Activated B cell treated with CpG ODN at 0.5 μM for 24 hours (primary cell): ENCODE measurements around the gene FKBP7. TPM values are rescaled to one million over a fixed set of nuclear protein-coding genes. Genes with fewer than 3 reads are reported as not detected.

Source experiments
- ATAC-seq: fragments of 200-7000 bp; cut with Tn5 transposase; one replicate; pipeline ENCODE4 v1.10.0; 2021; ENCODE audit warnings: low read depth, mild to moderate bottlenecking, moderate library complexity
- CTCF ChIA-PET: fragments of 350-600 bp; sonication (Branson Sonifier 250); formaldehyde crosslinking; loops from one replicate; lab custom pipeline; 2021; ENCODE audit warnings: antibody characterized with exemption; lab: Charles Lee
- POLR2A ChIA-PET: fragments of 350-600 bp; sonication (Branson Sonifier 250); formaldehyde crosslinking; loops from one replicate; lab custom pipeline; 2021; ENCODE audit warnings: antibody characterized with exemption; lab: Charles Lee
- DNase-seq: peaks from one replicate; pipeline ENCODE4 v3.0.0; 2022
- H3K27ac Mint-ChIP-seq: one replicate; pipeline ENCODE4 v1.8.0; 2020; ENCODE audit warnings: mixed read lengths
- H3K27me3 Mint-ChIP-seq: one replicate; pipeline ENCODE4 v1.8.0; 2021; ENCODE audit warnings: mixed read lengths
- H3K36me3 Mint-ChIP-seq: one replicate; pipeline ENCODE4 v1.8.0; 2021; ENCODE audit warnings: low read depth, mixed read lengths
- H3K4me1 Mint-ChIP-seq: one replicate; pipeline ENCODE4 v1.8.0; 2021; ENCODE audit warnings: mixed read lengths
- H3K4me3 Mint-ChIP-seq: one replicate; pipeline ENCODE4 v1.8.0; 2020; ENCODE audit warnings: mild to moderate bottlenecking, mixed read lengths
- H3K9me3 Mint-ChIP-seq: one replicate; pipeline ENCODE4 v1.8.0; 2020; ENCODE audit warnings: mixed read lengths
- intact Hi-C: fragments of 100-400 bp; cut with micrococcal nuclease; formaldehyde crosslinking; loops from one replicate; pipeline ENCODE4 v1.15.1; 2024
- total RNA-seq: library from RNA; stranded (reverse); gene quantifications from 2 replicates; pipeline ENCODE4 v1.2.3, GENCODE V29; 2022
- TF ChIP-seq, protein P1 (sequence below): fragments of 200-600 bp; IDR thresholded peaks from one replicate; pipeline ENCODE4 v1.8.0; 2022; ENCODE audit warnings: antibody characterized with exemption, mild to moderate bottlenecking

The FKBP7 gene
- total RNA-seq, 1 donor from 2014 or later: 0.64 TPM

DNA sequence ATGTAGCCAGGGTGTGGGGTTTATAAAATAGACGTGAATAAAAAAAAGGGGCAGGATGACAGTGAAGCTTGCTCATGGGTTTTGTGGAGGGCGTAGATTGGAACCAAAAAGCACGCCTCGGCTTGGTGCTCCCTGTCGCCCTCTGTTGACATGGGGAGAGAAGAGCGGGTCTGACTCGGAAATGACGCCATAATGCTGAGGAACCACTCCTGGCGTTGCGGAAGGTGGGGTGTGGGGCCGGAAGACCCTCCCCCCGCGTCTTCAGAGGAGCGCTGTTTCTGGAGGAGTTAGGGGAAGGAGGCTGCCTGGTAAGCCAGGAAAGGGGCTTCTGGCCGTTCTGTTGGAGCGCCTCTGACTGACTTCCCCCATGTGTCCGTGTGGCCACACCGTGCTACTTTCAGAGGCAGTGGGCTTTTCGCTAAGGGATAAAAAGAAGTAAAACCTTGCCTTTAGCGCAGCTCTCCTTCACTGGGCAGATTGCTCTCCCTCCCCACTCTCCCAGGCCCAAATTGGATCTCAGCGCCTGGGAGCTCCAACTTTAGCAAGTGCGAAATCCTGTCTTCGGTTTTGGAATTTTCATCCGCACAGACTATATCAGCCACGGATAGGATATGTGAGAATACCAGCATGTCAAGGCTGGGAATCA lies 44.7 kb upstream of the FKBP7 start:
- peak; percentile 99 for ATAC-seq
- DNase-seq: peak; percentile 63
- Mint-ChIP-seq H3K27me3 (no peaks in the 10 kb centered on the region), H3K36me3 (peaks cover 36% of the 10 kb centered on the region), H3K27ac (peak overlapping the region; percentile 84), H3K4me1 (peaks cover 34% of the 10 kb centered on the region), H3K4me3 (peak overlapping the region; percentile 93), H3K9me3 (no peaks in the 10 kb centered on the region)
- intact Hi-C loops: loop anchor here (1.0 to 2.0 kb wide), 5 partner anchors 8 to 109 kb away; partner anchors contain the start of genes PJVK, PLEKHA3 and PRKRA
- ChIA-PET POLR2A (interaction anchor here (0.9 to 1.1 kb wide), 5 partner anchors 8 to 118 kb away, joined by 3 to 5 read pairs (median 3); partner anchors contain the start of genes PJVK and PRKRA), CTCF (no interaction called here)
- TF ChIP-seq, protein P1, sequence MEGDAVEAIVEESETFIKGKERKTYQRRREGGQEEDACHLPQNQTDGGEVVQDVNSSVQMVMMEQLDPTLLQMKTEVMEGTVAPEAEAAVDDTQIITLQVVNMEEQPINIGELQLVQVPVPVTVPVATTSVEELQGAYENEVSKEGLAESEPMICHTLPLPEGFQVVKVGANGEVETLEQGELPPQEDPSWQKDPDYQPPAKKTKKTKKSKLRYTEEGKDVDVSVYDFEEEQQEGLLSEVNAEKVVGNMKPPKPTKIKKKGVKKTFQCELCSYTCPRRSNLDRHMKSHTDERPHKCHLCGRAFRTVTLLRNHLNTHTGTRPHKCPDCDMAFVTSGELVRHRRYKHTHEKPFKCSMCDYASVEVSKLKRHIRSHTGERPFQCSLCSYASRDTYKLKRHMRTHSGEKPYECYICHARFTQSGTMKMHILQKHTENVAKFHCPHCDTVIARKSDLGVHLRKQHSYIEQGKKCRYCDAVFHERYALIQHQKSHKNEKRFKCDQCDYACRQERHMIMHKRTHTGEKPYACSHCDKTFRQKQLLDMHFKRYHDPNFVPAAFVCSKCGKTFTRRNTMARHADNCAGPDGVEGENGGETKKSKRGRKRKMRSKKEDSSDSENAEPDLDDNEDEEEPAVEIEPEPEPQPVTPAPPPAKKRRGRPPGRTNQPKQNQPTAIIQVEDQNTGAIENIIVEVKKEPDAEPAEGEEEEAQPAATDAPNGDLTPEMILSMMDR: no peak

DNA sequence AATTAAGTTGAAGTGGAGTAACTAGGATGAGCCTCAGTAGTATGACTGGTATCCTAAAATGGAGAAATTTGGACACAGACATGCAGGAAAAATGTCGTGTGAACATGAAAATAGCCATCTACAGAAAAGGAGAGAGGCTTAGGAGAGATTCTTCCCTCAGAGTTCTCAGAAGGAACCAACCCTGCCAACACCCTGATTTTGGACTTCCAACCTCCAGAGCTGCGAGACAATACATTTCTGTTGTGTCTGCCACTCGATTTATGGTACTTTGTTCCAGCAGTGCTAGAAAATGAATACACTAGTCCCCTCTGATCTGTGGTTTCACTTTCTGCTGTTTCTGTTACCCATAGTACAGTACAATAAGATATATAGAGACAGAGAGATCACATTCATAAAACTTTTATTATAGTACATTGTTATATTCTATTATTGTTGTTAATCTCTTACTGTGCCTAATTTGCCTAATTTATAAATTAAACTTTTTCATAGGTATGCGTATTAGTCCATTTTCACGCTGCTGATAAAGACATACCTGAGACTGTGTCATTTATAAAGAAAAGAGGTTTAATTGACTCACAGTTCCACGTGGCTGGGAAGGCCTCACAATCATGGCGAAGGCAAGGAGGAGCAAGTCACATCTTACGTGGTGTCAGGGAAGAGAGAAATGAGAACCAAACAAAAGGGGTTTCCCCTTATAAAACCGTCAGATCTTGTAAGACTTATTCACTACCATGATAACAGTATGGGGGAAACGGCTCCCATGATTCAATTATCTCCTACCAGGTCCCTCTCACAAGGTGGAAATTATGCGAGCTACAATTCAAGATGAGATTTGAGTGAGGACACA lies 43.1 kb upstream of the FKBP7 start:
- Mint-ChIP-seq H3K9me3 (no peaks in the 10 kb centered on the region), H3K4me1 (peaks cover 26% of the 10 kb centered on the region), H3K27ac (peak overlapping the region; percentile 0), H3K27me3 (no peaks in the 10 kb centered on the region), H3K4me3 (peak overlapping the region; percentile 2), H3K36me3 (peaks cover 35% of the 10 kb centered on the region)
- CTCF ChIA-PET: no interaction called here
- ATAC-seq (no peak), DNase-seq (no peak)
- TF ChIP-seq, protein P1: no peak
- intact Hi-C loops: loop anchor here (2.0 kb wide), 1 partner anchor 15 kb away; no protein-coding TSS in a partner anchor
- POLR2A ChIA-PET: interaction anchor here (0.6 to 1.1 kb wide), 2 partner anchors 9 to 71 kb away, joined by 3 to 5 read pairs; partner anchors contain the start of genes PJVK and PRKRA

- peaks cover 4% of the 10 kb centered on the region for H3K4me1 Mint-ChIP-seq
- no peak overlapping the region for H3K4me3 Mint-ChIP-seq
- no peak for ATAC-seq
- no peaks in the 10 kb centered on the region for H3K9me3 Mint-ChIP-seq
- peaks cover 37% of the 10 kb centered on the region for H3K36me3 Mint-ChIP-seq
- intact Hi-C loops: no loop called here
- ChIA-PET POLR2A (no interaction called here), CTCF (no interaction called here)
- DNase-seq: no peak
- no peak overlapping the region for H3K27ac Mint-ChIP-seq
- no peaks in the 10 kb centered on the region for H3K27me3 Mint-ChIP-seq
- TF ChIP-seq, protein P1: no peak
These were observed 39.1 kb upstream of the FKBP7 start for GRCh38 chr2:178517496-178517895.

GRCh38 chr2:178514664-178515063 lies 36.3 kb upstream of the FKBP7 start:
- intact Hi-C loops: no loop called here
- H3K27ac Mint-ChIP-seq: no peak overlapping the region
- no peak overlapping the region for H3K4me3 Mint-ChIP-seq
- POLR2A ChIA-PET: no interaction called here
- H3K36me3 Mint-ChIP-seq: peaks cover 50% of the 10 kb centered on the region
- no peaks in the 10 kb centered on the region for H3K9me3 Mint-ChIP-seq
- DNase-seq (no peak), ATAC-seq (no peak)
- CTCF ChIA-PET: no interaction called here
- no peaks in the 10 kb centered on the region for H3K4me1 Mint-ChIP-seq
- TF ChIP-seq, protein P1: no peak
- H3K27me3 Mint-ChIP-seq: no peaks in the 10 kb centered on the region

GRCh38 chr2:178513876-178514275 lies 35.5 kb upstream of the FKBP7 start:
- Mint-ChIP-seq H3K36me3 (peaks cover 54% of the 10 kb centered on the region), H3K27ac (no peak overlapping the region), H3K4me3 (no peak overlapping the region), H3K27me3 (no peaks in the 10 kb centered on the region), H3K4me1 (no peaks in the 10 kb centered on the region), H3K9me3 (no peaks in the 10 kb centered on the region)
- ATAC-seq: no peak
- no peak for DNase-seq
- ChIA-PET CTCF (no interaction called here), POLR2A (no interaction called here)
- intact Hi-C loops: no loop called here
- TF ChIP-seq, protein P1: no peak
